ENCODE measurements around the gene ZNF614. TPM values are rescaled to one million over a fixed set of nuclear protein-coding genes. Genes with fewer than 3 reads are reported as not detected.
"Not testable (repeated sequence)": the region's sequence is repeated elsewhere in the genome, so short reads cannot be mapped to it uniquely, and the experiment has no call there.

The ZNF614 gene
- total RNA-seq, 1 donor from 2014 or later = 7.1 TPM

- peaks cover 17% of the 10 kb centered on the region for H3K9me3 Mint-ChIP-seq (ENCODE audit: unreplicated experiment)
- peak within 1 kb of the TSS; percentile 95 for H3K4me3 Mint-ChIP-seq (ENCODE audit: unreplicated experiment)
- peak; percentile 79 for DNase-seq
Observed at GRCh38 chr19:51986309-51987291, 41.6 kb downstream of the ZNF614 start, which contains the start of gene ZNF350. TSS of gene ZNF350 (minus strand) at chr19:51986840. CDS start at chr19:51974360, 12,480 bp downstream.

GRCh38 chr19:51983361-51983760 is 44.8 kb downstream of the ZNF614 start:
- H3K9me3 Mint-ChIP-seq (ENCODE audit: unreplicated experiment) = peaks cover 16% of the 10 kb centered on the region
- no peak overlapping the region for H3K4me3 Mint-ChIP-seq (ENCODE audit: unreplicated experiment)

More at GRCh38 chr19:51986309-51987291, 41.6 kb downstream of the ZNF614 start, which contains the start of gene ZNF350:
- peak within 1 kb of the TSS; percentile 82 for H3K27ac Mint-ChIP-seq (ENCODE audit: unreplicated experiment)
- H3K36me3 Mint-ChIP-seq (ENCODE audit: unreplicated experiment) = peaks cover 27% of the 10 kb centered on the region
- no peak for TF ChIP-seq CTCF (IDR thresholded peaks at IDR 0.05; ENCODE audit: partially characterized antibody, unreplicated experiment)
- H3K27me3 Mint-ChIP-seq (ENCODE audit: unreplicated experiment) = no peaks in the 10 kb centered on the region
- H3K4me1 Mint-ChIP-seq (ENCODE audit: low read depth, unreplicated experiment) = no peaks in the 10 kb centered on the region

GRCh38 chr19:51980926-51981325 is 47.3 kb downstream of the ZNF614 start:
- H3K27ac Mint-ChIP-seq (ENCODE audit: unreplicated experiment); H3K4me3 Mint-ChIP-seq (ENCODE audit: unreplicated experiment); H3K4me1 Mint-ChIP-seq (ENCODE audit: low read depth, unreplicated experiment); H3K27me3 Mint-ChIP-seq (ENCODE audit: unreplicated experiment); H3K9me3 Mint-ChIP-seq (ENCODE audit: unreplicated experiment); DNase-seq: not testable (repeated sequence)
- peaks cover 34% of the 10 kb centered on the region for H3K36me3 Mint-ChIP-seq (ENCODE audit: unreplicated experiment)

More at GRCh38 chr19:51983361-51983760, 44.8 kb downstream of the ZNF614 start:
- TF ChIP-seq CTCF (IDR thresholded peaks at IDR 0.05; ENCODE audit: partially characterized antibody, unreplicated experiment) = no peak
- no peaks in the 10 kb centered on the region for H3K27me3 Mint-ChIP-seq (ENCODE audit: unreplicated experiment)
- no peak overlapping the region for H3K27ac Mint-ChIP-seq (ENCODE audit: unreplicated experiment)
- H3K36me3 Mint-ChIP-seq (ENCODE audit: unreplicated experiment) = peaks cover 33% of the 10 kb centered on the region
- no peaks in the 10 kb centered on the region for H3K4me1 Mint-ChIP-seq (ENCODE audit: low read depth, unreplicated experiment)
- no peak for DNase-seq

GRCh38 chr19:51980116-51980736 is 48.0 kb downstream of the ZNF614 start:
- Mint-ChIP-seq H3K27ac (ENCODE audit: unreplicated experiment) (no peak overlapping the region), H3K36me3 (ENCODE audit: unreplicated experiment) (peaks cover 34% of the 10 kb centered on the region), H3K4me1 (ENCODE audit: low read depth, unreplicated experiment) (no peaks in the 10 kb centered on the region), H3K4me3 (ENCODE audit: unreplicated experiment) (no peak overlapping the region), H3K9me3 (ENCODE audit: unreplicated experiment) (peaks cover 5% of the 10 kb centered on the region), H3K27me3 (ENCODE audit: unreplicated experiment) (no peaks in the 10 kb centered on the region)
- no peak for DNase-seq
- no peak for TF ChIP-seq CTCF (IDR thresholded peaks at IDR 0.05; ENCODE audit: partially characterized antibody, unreplicated experiment)

GRCh38 chr19:51978882-51979281 is 49.3 kb downstream of the ZNF614 start:
- no peak overlapping the region for H3K27ac Mint-ChIP-seq (ENCODE audit: unreplicated experiment)
- no peaks in the 10 kb centered on the region for H3K27me3 Mint-ChIP-seq (ENCODE audit: unreplicated experiment)
- H3K4me3 Mint-ChIP-seq (ENCODE audit: unreplicated experiment) = no peak overlapping the region
- no peaks in the 10 kb centered on the region for H3K4me1 Mint-ChIP-seq (ENCODE audit: low read depth, unreplicated experiment)
- peaks cover 5% of the 10 kb centered on the region for H3K9me3 Mint-ChIP-seq (ENCODE audit: unreplicated experiment)
- DNase-seq = no peak
- H3K36me3 Mint-ChIP-seq (ENCODE audit: unreplicated experiment) = peaks cover 43% of the 10 kb centered on the region
- TF ChIP-seq CTCF (IDR thresholded peaks at IDR 0.05; ENCODE audit: partially characterized antibody, unreplicated experiment) = no peak

Data from glutamatergic neuron (in vitro differentiated cells).